Epithelial cell of proximal tubule (primary cell): ENCODE data around the gene PRPH2. TPM values are rescaled to one million over a fixed set of nuclear protein-coding genes. Genes with fewer than 3 reads are reported as not detected.
"Not testable (repeated sequence)": the region's sequence is repeated elsewhere in the genome, so short reads cannot be mapped to it uniquely, and the experiment has no call there.

ENCODE experiments used
- DNase-seq: peaks from one replicate; pipeline ENCODE4 v3.0.0-alpha.2; 2011; ENCODE audit warnings: low read depth
- H3K4me3 ChIP-seq: 2 replicates; pipeline ENCODE4 v1.5.1; 2011; ENCODE audit warnings: low read depth, mild to moderate bottlenecking, low read length
- total RNA-seq: library from RNA; depleted of rRNA; stranded (reverse); fragments of >200 nt; gene quantifications from 2 replicates; pipeline ENCODE4 v1.2.3, GENCODE V29; 2015
- TF ChIP-seq, protein P1 (sequence below): conservative IDR thresholded peaks from 2 replicates; pipeline ENCODE4 v1.5.1; 2012; ENCODE audit warnings: low read depth, mild to moderate bottlenecking, low read length

The PRPH2 gene
- total RNA-seq, 1 donor from 2014 or later: 1.6 TPM

DNA sequence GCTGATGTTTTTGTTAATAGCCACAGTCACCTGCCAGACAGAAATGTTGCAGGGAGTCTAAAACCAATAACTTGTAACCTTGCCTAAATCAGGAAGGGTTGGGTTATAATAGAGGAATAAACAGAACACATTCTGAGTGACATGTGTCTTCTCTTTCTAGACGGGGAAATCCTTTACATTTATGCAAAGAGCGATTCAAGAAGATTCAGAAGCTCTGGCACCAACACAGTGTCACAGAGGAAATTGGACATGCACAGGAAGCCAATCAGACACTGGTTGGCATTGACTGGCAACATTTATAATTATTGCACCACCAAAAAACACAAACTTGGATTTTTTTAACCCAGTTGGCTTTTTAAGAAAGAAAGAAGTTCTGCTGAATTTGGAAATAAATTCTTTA is 31.5 kb downstream of the PRPH2 start:
- no peak for DNase-seq
- TF ChIP-seq, protein P1, sequence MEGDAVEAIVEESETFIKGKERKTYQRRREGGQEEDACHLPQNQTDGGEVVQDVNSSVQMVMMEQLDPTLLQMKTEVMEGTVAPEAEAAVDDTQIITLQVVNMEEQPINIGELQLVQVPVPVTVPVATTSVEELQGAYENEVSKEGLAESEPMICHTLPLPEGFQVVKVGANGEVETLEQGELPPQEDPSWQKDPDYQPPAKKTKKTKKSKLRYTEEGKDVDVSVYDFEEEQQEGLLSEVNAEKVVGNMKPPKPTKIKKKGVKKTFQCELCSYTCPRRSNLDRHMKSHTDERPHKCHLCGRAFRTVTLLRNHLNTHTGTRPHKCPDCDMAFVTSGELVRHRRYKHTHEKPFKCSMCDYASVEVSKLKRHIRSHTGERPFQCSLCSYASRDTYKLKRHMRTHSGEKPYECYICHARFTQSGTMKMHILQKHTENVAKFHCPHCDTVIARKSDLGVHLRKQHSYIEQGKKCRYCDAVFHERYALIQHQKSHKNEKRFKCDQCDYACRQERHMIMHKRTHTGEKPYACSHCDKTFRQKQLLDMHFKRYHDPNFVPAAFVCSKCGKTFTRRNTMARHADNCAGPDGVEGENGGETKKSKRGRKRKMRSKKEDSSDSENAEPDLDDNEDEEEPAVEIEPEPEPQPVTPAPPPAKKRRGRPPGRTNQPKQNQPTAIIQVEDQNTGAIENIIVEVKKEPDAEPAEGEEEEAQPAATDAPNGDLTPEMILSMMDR: no peak
- no peak overlapping the region for H3K4me3 ChIP-seq

DNA sequence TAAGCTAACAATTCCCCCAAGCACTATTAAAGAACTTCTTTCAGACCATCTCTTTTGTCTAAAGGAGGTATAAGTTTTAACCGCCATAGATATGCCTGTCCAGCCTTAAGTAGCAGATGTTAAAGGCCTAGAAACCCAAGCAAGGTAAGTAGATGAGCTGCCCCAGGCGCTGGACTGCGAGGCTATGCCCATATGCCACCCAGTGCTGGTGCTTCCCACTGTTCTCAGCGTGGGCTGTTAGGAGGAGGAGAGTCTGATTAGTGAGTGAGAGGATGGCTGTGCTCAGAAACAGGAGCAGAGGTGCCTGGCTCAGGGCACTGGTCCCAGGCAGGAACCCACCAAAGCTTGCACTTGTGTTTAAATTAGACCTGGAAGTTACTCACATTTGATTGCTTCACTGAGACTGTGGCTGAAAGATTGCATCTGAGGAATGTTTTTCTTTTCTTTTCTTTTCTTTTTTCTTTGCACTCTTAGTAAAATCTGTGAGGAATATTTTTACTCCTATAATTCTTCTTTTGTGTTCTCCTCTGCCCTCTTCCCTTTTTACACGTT is 32.2 kb downstream of the PRPH2 start:
- TF ChIP-seq, protein P1: no peak
- no peak for DNase-seq
- H3K4me3 ChIP-seq: no peak overlapping the region

DNA sequence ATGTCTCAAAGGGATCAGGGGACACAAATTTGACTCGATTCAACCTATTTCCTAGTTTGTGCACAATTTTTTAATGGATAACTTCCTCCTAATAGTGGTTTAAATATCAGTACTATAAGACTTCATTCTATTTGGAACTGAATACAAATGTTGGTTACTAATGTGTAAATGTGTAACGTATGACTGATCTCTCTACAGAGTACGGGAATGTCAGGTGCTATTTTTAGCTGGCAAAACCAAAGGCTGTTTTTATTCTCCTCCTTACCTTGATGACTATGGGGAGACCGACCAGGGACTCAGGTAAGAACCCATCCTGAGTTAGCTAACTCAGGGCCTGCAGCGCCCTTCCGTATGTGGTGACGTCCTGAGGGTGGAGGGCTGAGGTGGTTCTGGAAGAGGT is 33.0 kb downstream of the PRPH2 start:
- no peak overlapping the region for H3K4me3 ChIP-seq
- DNase-seq: peak; percentile 33
- TF ChIP-seq, protein P1: no peak

DNA sequence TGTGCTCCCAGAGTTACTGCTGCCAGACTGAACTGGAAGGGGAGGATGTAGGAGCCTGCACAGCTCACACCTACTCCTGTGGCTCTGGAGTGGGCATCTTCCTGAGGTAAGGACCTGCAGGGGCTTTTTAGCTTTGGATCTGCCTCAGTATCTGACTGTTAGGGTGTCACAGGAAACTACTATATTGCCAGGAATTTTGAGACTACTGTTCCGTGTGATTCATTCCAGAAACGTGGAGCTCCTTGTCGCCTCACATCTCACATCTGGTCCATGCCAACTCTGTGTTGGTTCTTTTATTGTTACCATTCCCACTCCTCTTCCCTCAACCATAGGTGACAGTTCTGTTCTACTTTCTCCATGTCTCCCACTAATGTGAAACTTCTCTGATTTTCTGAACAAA is 34.1 kb downstream of the PRPH2 start:
- TF ChIP-seq, protein P1: no peak
- no peak for DNase-seq
- no peak overlapping the region for H3K4me3 ChIP-seq

DNA sequence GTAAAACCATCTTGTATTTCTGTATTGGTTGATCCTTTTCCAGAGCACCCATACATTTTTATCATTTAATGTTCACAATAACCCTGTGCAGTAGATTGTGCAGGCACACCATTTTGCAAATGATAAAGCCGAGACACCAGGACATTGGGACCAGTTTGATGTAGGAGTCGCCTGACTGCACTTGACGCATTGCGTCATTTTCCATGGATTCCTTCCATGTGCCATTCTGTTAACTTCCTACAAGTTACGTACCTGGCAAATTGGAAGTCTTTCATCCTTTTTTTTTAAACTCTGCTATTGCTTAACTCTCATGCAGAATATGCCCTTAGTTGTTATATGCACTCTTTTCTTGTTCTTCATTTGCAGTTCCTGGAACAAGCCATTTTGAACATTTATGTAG is 43.0 kb downstream of the PRPH2 start:
- DNase-seq: no peak
- TF ChIP-seq, protein P1: no peak
- no peak overlapping the region for H3K4me3 ChIP-seq

DNA sequence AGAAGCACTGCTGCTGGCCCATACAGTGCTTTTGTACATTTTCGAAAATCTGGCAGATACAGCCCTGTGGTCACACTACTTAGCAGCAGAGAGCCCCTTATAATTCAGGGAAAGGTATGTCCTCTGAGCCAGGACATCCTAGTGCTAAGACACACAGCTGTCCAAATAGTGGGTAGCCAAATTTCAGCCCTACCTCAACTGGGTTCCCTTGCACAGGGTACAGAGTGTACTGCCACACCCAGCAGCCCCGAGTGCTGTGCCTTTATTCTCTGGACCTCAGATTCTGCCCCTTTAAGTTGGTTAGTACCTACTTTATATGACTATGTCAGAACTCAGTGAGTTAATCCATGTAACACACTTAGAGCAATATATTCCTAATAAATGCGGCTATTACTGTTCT is 47.6 kb downstream of the PRPH2 start:
- H3K4me3 ChIP-seq: no peak overlapping the region
- TF ChIP-seq, protein P1: no peak
- no peak for DNase-seq

DNA sequence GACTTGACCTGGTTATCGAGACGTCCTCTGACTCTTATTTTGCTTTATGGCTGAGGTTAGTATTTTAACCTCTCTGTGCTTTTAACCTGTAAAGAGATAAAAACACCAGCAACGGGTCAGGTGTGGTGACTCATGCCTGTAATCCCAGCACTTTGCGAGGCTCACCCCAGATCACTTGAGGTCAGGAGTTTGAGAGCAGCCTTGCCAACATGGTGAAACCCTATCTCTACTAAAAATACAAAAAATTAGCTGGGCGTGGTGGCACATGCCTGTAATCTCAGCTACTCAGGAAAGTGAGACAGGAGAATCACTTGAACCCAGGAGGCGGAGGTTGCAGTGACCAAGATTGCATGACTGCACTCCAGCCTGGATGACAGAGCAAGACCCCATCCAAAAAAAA is 48.0 kb downstream of the PRPH2 start:
- not testable (repeated sequence) for H3K4me3 ChIP-seq, DNase-seq
